Heart left ventricle (tissue), 16 donors: ENCODE data around the gene ARMH3. TPM values are rescaled to one million over a fixed set of nuclear protein-coding genes. Genes with fewer than 3 reads are reported as not detected.
"Not testable (repeated sequence)": the region's sequence is repeated elsewhere in the genome, so short reads cannot be mapped to it uniquely, and the experiment has no call there.

Experiments
- ATAC-seq, 4 donors: fragments of 200-7000 bp; cut with Tn5 transposase; one replicate each; pipeline ENCODE4 v1.9.1; 2020 to 2022; ENCODE audit warnings: moderate library complexity in 4 of 4, mild to moderate bottlenecking in 3 of 4, moderate number of reproducible peaks in 1 of 4
- DNase-seq, 5 donors: peaks; one replicate each; pipeline ENCODE4 v3.0.0-alpha.2; 2020
- H3K27ac ChIP-seq, 12 donors: fragments of 200-600 bp; sonication (generic) in 4 of 12; one replicate each; pipeline versions ENCODE4 v1.5.0 to v1.8.0; 2016 to 2022; ENCODE audit warnings: mild to moderate bottlenecking in 2 of 12
- H3K27me3 ChIP-seq, 9 donors: fragments of 200-600 bp; sonication (generic) in 2 of 9; one replicate each; pipeline versions ENCODE4 v1.5.1 to v1.8.0; 2016 to 2022; ENCODE audit warnings: mild to moderate bottlenecking in 3 of 9
- H3K36me3 ChIP-seq, 9 donors: fragments of 200-600 bp; sonication (generic) in 2 of 9; one replicate each; pipeline versions ENCODE4 v1.5.0 to v1.8.0; 2018 to 2022; ENCODE audit warnings: mild to moderate bottlenecking in 2 of 9
- H3K4me1 ChIP-seq, 12 donors: fragments of 200-600 bp; sonication (generic) in 4 of 12; one replicate each; pipeline versions ENCODE4 v1.5.0 to v1.8.0; 2016 to 2022; ENCODE audit warnings: mild to moderate bottlenecking in 3 of 12
- H3K4me3 ChIP-seq, 12 donors: fragments of 200-600 bp; sonication (generic) in 4 of 12; one replicate each; pipeline versions ENCODE4 v1.5.0 to v1.8.0; 2017 to 2022; ENCODE audit warnings: mild to moderate bottlenecking in 9 of 12, moderate library complexity in 4 of 12
- H3K9me3 ChIP-seq, 12 donors: fragments of 200-600 bp; sonication (generic) in 4 of 12; one replicate each; pipeline versions ENCODE4 v1.5.0 to v1.8.0; 2016 to 2022; ENCODE audit warnings: mild to moderate bottlenecking in 1 of 12
- CTCF ChIP-seq, 12 donors: fragments of 200-600 bp; sonication (generic) in 4 of 12; IDR thresholded peaks; one replicate each; pipeline versions ENCODE4 v1.5.0 to v1.8.0; 2018 to 2022; ENCODE audit warnings: antibody characterized with exemption in 12 of 12, mild to moderate bottlenecking in 5 of 12
- POLR2A ChIP-seq, 2 donors: fragments of 450-650 bp; IDR thresholded peaks; one replicate each; pipeline ENCODE4 v1.6.1; 2017; ENCODE audit warnings: antibody characterized with exemption in 2 of 2, mild to moderate bottlenecking in 2 of 2, moderate library complexity in 2 of 2
- whole genome bisulfite sequencing, 4 donors: extraction: QIAGEN DNeasy Blood & Tissue Kit in 2 of 4; methylation state at CpG; one replicate each; pipeline versions ENCODE4 v1.1.5 to v1.1.7; 2013 to 2018; 5-methylcytosine and 5-hydroxymethylcytosine counted together
- intact Hi-C, 10 donors: fragments of 100-400 bp; cut with DNase I; formaldehyde crosslinking; loops; one replicate each; pipeline versions ENCODE4 v1.11.1 to v1.14.2; 2022
- polyA plus RNA-seq, 2 donors: library from polyadenylated mRNA; stranded (reverse); fragments of 200-250 nt; gene quantifications; one replicate each; pipeline ENCODE4 v1.2.3, GENCODE V29; 2013
- total RNA-seq, 9 donors: library from RNA; depleted of rRNA in 2 of 9; stranded (reverse); fragments of >200 nt in 2 of 9; fragmentation: NEBNext Ultra II Directional in 3 of 9; extraction: Animal tissue kit (Norgen Biotek cat#: 25700) in 3 of 9; gene quantifications; one replicate each; pipeline versions ENCODE4 v1.1.0 to v1.2.4, GENCODE V29; 2016 to 2023
- donor health status: ischemic (EF 13 %, LVEDD 7.1; RV severe dilation, severe dysfunction).
- donor health status: healthy with polysubstance abuse.
- donor health status: DM: no; HTN: yes; CAD: no.
- donor health status: DM: no; HTN: no; CAD: no.
- donor health status: ischemic (EF 25% LVEDD 6.9; RV normal size, moderate dysfunction).
- donor health status: ischemic (EF 25% LVEDD 5.7; RV mildly dilated, moderate dysfunction).
- donor health status: healthy.
- donor health status: DM: yes; HTN: yes; CAD: no.
- donor health status: ischemic (EF 35%, LVEDD 5.7; RV mildly dilated, moderate dysfunction).
- donor health status: nonischemic (EF 11% LVEDD 7.7; RV severe dilation, severe dysfunction).
- donor health status: DM: yes; HTN: yes; CAD: no.
- donor health status: PGD.
- donor health status: ischemic (EF 29% LVEDD 5.4; RV normal size, mild dysfunction).
- donor health status: nonischemic (EF 23%, LVEDD 6.1; RV moderate dilation, normal function).

The ARMH3 gene
- total and polyA plus RNA-seq, 11 donors = 28.5 to 84.2 (median 43.9) TPM

- no peaks in the 10 kb centered on the region for H3K9me3 ChIP-seq
- H3K27ac ChIP-seq = no peak overlapping the region
- no peak for DNase-seq
- H3K4me1 ChIP-seq = peaks cover 0 to 29% (median 0%) of the 10 kb centered on the region in 12 donors
- intact Hi-C loops = no loop called here
- WGBS, 4 donors = 94 to 96% (median 95%) methylated on average over 2 of the region's 2 CpGs
- no peak for ATAC-seq
- H3K4me3 ChIP-seq = no peak overlapping the region
- H3K36me3 ChIP-seq = no peaks in the 10 kb centered on the region
- H3K27me3 ChIP-seq = no peaks in the 10 kb centered on the region
- TF ChIP-seq POLR2A (IDR thresholded peaks at IDR 0.05) = no peak
- TF ChIP-seq CTCF (IDR thresholded peaks at IDR 0.05) = no peak
Measured at GRCh38 chr10:102046095-102046494, 9.9 kb downstream of the ARMH3 start.

GRCh38 chr10:102045292-102045691, 10.7 kb downstream of the ARMH3 start:
- Histone ChIP-seq H3K4me1 (peaks cover 0 to 28% (median 0%) of the 10 kb centered on the region in 12 donors), H3K9me3 (no peaks in the 10 kb centered on the region), H3K36me3 (peaks cover 0 to 3% (median 0%) of the 10 kb centered on the region in 9 donors), H3K27ac (no peak overlapping the region), H3K27me3 (no peaks in the 10 kb centered on the region), H3K4me3 (no peak overlapping the region)
- TF ChIP-seq CTCF (IDR thresholded peaks at IDR 0.05) = no peak
- no peak for TF ChIP-seq POLR2A (IDR thresholded peaks at IDR 0.05)
- no peak for ATAC-seq
- WGBS, 4 donors = 70 to 81% (median 71%) methylated on average over 3 of the region's 3 CpGs
- DNase-seq = no peak
- intact Hi-C loops = no loop called here

GRCh38 chr10:102040305-102041050, 15.5 kb downstream of the ARMH3 start:
- 70 to 76% (median 74%) methylated on average over 7 of the region's 7 CpGs for WGBS, 4 donors

GRCh38 chr10:102038410-102038809, 17.6 kb downstream of the ARMH3 start:
- H3K36me3 ChIP-seq = peaks cover 0 to 56% (median 43%) of the 10 kb centered on the region in 9 donors
- TF ChIP-seq CTCF (IDR thresholded peaks at IDR 0.05) (no peak), POLR2A (IDR thresholded peaks at IDR 0.05) (no peak)
- no peak overlapping the region for H3K4me3 ChIP-seq
- H3K27me3 ChIP-seq = no peaks in the 10 kb centered on the region
- peaks cover 0 to 5% (median 0%) of the 10 kb centered on the region in 12 donors for H3K4me1 ChIP-seq
- intact Hi-C loops = no loop called here
- no peak for ATAC-seq
- H3K27ac ChIP-seq = no peak overlapping the region
- DNase-seq = no peak
- H3K9me3 ChIP-seq = no peaks in the 10 kb centered on the region

More at GRCh38 chr10:102040305-102041050, 15.5 kb downstream of the ARMH3 start:
- ATAC-seq (no peak), DNase-seq (no peak)
- Histone ChIP-seq H3K36me3 (peaks cover 0 to 40% (median 32%) of the 10 kb centered on the region in 9 donors), H3K9me3 (no peaks in the 10 kb centered on the region), H3K4me1 (peaks cover 0 to 9% (median 0%) of the 10 kb centered on the region in 12 donors), H3K27ac (no peak overlapping the region), H3K27me3 (no peaks in the 10 kb centered on the region), H3K4me3 (no peak overlapping the region)
- TF ChIP-seq POLR2A (IDR thresholded peaks at IDR 0.05) = no peak
- no peak for TF ChIP-seq CTCF (IDR thresholded peaks at IDR 0.05)
- intact Hi-C loops = no loop called here

GRCh38 chr10:102035807-102036206, 20.2 kb downstream of the ARMH3 start:
- ATAC-seq, H3K4me1 ChIP-seq, H3K4me3 ChIP-seq, H3K27me3 ChIP-seq, DNase-seq, H3K9me3 ChIP-seq, H3K27ac ChIP-seq, intact Hi-C loops: not testable (repeated sequence)
- 96 to 97% (median 96%) methylated on average over 15 to 33 of the region's 33 CpGs; no CpG with 5 or more reads in 1 of the 4 donors for WGBS, 4 donors
- peaks cover 0 to 82% (median 69%) of the 10 kb centered on the region in 9 donors for H3K36me3 ChIP-seq
